ENCODE measurements around the gene AQP9. TPM values are rescaled to one million over a fixed set of nuclear protein-coding genes. Genes with fewer than 3 reads are reported as not detected.

AQP9 gene
- total RNA-seq, 2 donors from 2014 or later, result 0.17 to 0.18 TPM

GRCh38 chr15:58146211-58146610 lies 8.0 kb downstream of the AQP9 start:
- intact Hi-C loops (cut with DNase I), result no loop called here
- Histone ChIP-seq H3K4me3 (no peak overlapping the region), H3K9me3 (no peaks in the 10 kb centered on the region), H3K4me1 (replicated peaks) (no peaks in the 10 kb centered on the region), H3K27me3 (replicated peaks; ENCODE audit: insufficient read depth) (no peaks in the 10 kb centered on the region), H3K27ac (no peak overlapping the region), H3K36me3 (no peaks in the 10 kb centered on the region)
- WGBS, result 95% methylated on average over 4 of the region's 4 CpGs
- TF ChIP-seq CTCF (IDR thresholded peaks at IDR 0.05) (no peak), POLR2A (IDR thresholded peaks at IDR 0.05) (no peak), POLR2AphosphoS5 (IDR thresholded peaks at IDR 0.05) (no peak)
- DNase-seq (ENCODE audit: low spot score), result no peak

DNA sequence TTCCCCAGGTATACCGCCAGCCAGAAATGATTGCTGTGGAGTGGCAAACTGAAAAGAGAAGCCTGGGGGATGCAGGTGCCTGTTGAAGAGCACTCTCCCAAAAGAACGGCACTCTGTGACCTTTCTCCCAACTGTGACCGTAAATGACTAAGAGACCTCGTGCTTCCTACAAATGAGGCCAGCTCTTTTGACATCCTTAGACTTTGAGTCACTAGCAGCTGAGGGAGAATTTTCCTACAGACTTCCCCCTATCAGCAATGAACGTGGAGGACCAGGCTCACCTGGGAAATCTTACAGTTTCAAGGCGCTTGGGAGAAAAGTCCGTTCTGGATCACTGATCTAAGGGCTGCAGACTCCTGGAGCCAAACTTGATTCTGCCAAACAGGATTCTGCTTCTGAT lies 8.6 kb downstream of the AQP9 start:
- 79% methylated on average over 7 of the region's 7 CpGs for WGBS
- no peak for TF ChIP-seq POLR2A (IDR thresholded peaks at IDR 0.05)
- TF ChIP-seq CTCF (IDR thresholded peaks at IDR 0.05), result no peak
- TF ChIP-seq POLR2AphosphoS5 (IDR thresholded peaks at IDR 0.05), result no peak
- H3K9me3 ChIP-seq, result no peaks in the 10 kb centered on the region
- DNase-seq (ENCODE audit: low spot score), result no peak
- H3K27me3 ChIP-seq (replicated peaks; ENCODE audit: insufficient read depth), result no peaks in the 10 kb centered on the region
- no peak overlapping the region for H3K4me3 ChIP-seq
- intact Hi-C loops (cut with DNase I), result no loop called here
- H3K27ac ChIP-seq, result no peak overlapping the region
- no peaks in the 10 kb centered on the region for H3K36me3 ChIP-seq
- no peaks in the 10 kb centered on the region for H3K4me1 ChIP-seq (replicated peaks)

- DNase-seq (ENCODE audit: low spot score), result no peak
- no peaks in the 10 kb centered on the region for H3K4me1 ChIP-seq (replicated peaks)
- no peaks in the 10 kb centered on the region for H3K9me3 ChIP-seq
- no peaks in the 10 kb centered on the region for H3K27me3 ChIP-seq (replicated peaks; ENCODE audit: insufficient read depth)
- 80% methylated on average over 5 of the region's 5 CpGs for WGBS
- intact Hi-C loops (cut with DNase I), result no loop called here
- no peak for TF ChIP-seq CTCF (IDR thresholded peaks at IDR 0.05)
- no peak for TF ChIP-seq POLR2A (IDR thresholded peaks at IDR 0.05)
- TF ChIP-seq POLR2AphosphoS5 (IDR thresholded peaks at IDR 0.05), result no peak
- H3K27ac ChIP-seq, result no peak overlapping the region
- H3K4me3 ChIP-seq, result no peak overlapping the region
- H3K36me3 ChIP-seq, result no peaks in the 10 kb centered on the region
These were observed 9.0 kb downstream of the AQP9 start for GRCh38 chr15:58147171-58147611.

GRCh38 chr15:58148120-58148519 lies 9.9 kb downstream of the AQP9 start:
- Histone ChIP-seq H3K4me3 (no peak overlapping the region), H3K27me3 (replicated peaks; ENCODE audit: insufficient read depth) (no peaks in the 10 kb centered on the region), H3K4me1 (replicated peaks) (no peaks in the 10 kb centered on the region), H3K9me3 (no peaks in the 10 kb centered on the region), H3K27ac (no peak overlapping the region), H3K36me3 (no peaks in the 10 kb centered on the region)
- TF ChIP-seq POLR2A (IDR thresholded peaks at IDR 0.05), result no peak
- intact Hi-C loops (cut with DNase I), result no loop called here
- DNase-seq (ENCODE audit: low spot score), result no peak

DNA sequence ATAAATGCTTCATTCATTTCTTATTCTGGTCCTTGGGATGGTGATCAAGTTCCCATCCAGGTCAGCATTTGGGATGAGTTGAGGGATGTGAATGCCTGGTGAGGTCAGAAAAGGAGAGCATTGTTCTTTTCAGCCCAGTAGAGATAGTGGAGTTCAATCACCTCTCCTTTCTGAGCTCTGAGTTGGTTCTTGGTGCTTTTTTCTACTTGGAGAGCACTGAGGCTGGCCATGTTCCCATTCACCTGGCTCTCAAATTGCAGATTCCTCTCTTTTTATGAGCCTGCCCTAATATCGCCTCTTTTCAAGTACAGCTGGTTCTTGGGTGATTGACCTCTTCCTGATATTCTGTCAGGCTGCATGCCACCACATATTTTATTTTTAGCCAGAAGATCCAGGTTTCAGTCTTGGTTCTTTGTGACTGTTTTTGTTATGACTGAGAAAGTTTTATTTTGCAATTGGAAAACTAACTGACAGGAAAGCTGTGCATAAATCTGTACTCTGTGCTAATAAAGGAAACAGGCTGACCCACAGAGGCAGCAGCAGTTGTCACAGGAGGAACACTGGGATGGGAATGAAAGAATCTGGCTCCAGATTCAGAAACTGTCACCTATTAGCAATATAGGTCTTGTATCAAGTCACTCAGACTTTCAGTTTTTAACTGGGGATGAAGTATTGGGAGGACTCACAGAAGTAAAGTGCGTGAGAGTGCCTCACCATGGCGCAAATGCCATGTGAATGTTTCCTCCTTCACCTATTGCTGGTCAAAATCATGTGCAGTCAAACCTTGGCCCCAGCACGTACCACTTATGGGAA lies 10.7 kb downstream of the AQP9 start:
- no peak for DNase-seq (ENCODE audit: low spot score)
- Histone ChIP-seq H3K4me1 (replicated peaks) (no peaks in the 10 kb centered on the region), H3K36me3 (no peaks in the 10 kb centered on the region), H3K27me3 (replicated peaks; ENCODE audit: insufficient read depth) (no peaks in the 10 kb centered on the region), H3K27ac (no peak overlapping the region), H3K4me3 (no peak overlapping the region), H3K9me3 (no peaks in the 10 kb centered on the region)
- WGBS, result 64% methylated on average over 4 of the region's 4 CpGs
- peak; percentile 26 for TF ChIP-seq POLR2AphosphoS5 (IDR thresholded peaks at IDR 0.05)
- no peak for TF ChIP-seq POLR2A (IDR thresholded peaks at IDR 0.05)
- intact Hi-C loops (cut with DNase I), result no loop called here

GRCh38 chr15:58154769-58155168 lies 16.6 kb downstream of the AQP9 start:
- no peak for DNase-seq (ENCODE audit: low spot score)
- Histone ChIP-seq H3K27ac (no peak overlapping the region), H3K9me3 (no peaks in the 10 kb centered on the region), H3K4me1 (replicated peaks) (no peaks in the 10 kb centered on the region), H3K27me3 (replicated peaks; ENCODE audit: insufficient read depth) (no peaks in the 10 kb centered on the region), H3K4me3 (no peak overlapping the region), H3K36me3 (no peaks in the 10 kb centered on the region)
- intact Hi-C loops (cut with DNase I), result no loop called here
- TF ChIP-seq CTCF (IDR thresholded peaks at IDR 0.05), result no peak
- no peak for TF ChIP-seq POLR2A (IDR thresholded peaks at IDR 0.05)
- TF ChIP-seq POLR2AphosphoS5 (IDR thresholded peaks at IDR 0.05), result no peak
- WGBS, result 95% methylated on average over 2 of the region's 2 CpGs
